T-helper 1 cell treated with Interleukin-12 subunit alpha and Interleukin-12 subunit beta and Interleukin-4 antibody, amounts not matched to agents 30 μg/mL and 1 μg/mL, for 36 hours (primary cell): ENCODE data around the gene EFCAB6.

Source experiments
- H3K27ac Mint-ChIP-seq: one replicate; pipeline ENCODE4 v1.8.0; 2021; ENCODE audit warnings: mild to moderate bottlenecking, mixed read lengths
- H3K27me3 Mint-ChIP-seq: one replicate; pipeline ENCODE4 v1.8.0; 2021; ENCODE audit warnings: low read depth, mixed read lengths
- H3K36me3 Mint-ChIP-seq: one replicate; pipeline ENCODE4 v1.8.0; 2021; ENCODE audit warnings: low read depth, mixed read lengths
- H3K4me1 Mint-ChIP-seq: one replicate; pipeline ENCODE4 v1.8.0; 2021; ENCODE audit warnings: low read depth, mixed read lengths
- H3K4me3 Mint-ChIP-seq: one replicate; pipeline ENCODE4 v1.8.0; 2021; ENCODE audit warnings: mild to moderate bottlenecking, moderate library complexity, mixed read lengths
- H3K9me3 Mint-ChIP-seq: one replicate; pipeline ENCODE4 v1.8.0; 2021; ENCODE audit warnings: mixed read lengths

The EFCAB6 gene

GRCh38 chr22:43726322-43726721 is 85.8 kb downstream of the EFCAB6 start:
- H3K27ac Mint-ChIP-seq: no peak overlapping the region
- H3K4me3 Mint-ChIP-seq: no peak overlapping the region
- H3K4me1 Mint-ChIP-seq: no peaks in the 10 kb centered on the region
- H3K36me3 Mint-ChIP-seq: no peaks in the 10 kb centered on the region
- no peaks in the 10 kb centered on the region for H3K9me3 Mint-ChIP-seq
- H3K27me3 Mint-ChIP-seq: peaks cover 4% of the 10 kb centered on the region

DNA sequence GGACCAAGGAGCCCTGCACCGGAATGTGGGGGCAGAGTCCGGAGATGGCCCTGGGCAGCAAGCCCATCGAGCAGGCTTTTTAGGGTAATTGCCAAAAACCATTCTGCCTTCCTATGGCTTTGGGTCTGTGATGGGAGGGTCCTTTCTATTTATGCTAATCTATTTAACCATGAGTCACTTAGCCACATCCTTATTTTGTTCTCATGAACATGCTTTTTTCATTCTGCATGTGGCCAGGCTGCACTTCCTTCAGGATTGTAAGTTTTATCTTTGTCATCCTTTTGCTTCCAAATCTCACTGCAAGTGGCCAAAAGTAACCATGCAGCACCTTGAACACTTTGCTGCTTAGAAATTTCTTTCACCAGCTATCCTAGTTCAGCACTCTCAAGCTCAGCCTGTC is 88.3 kb downstream of the EFCAB6 start:
- Mint-ChIP-seq H3K4me1 (no peaks in the 10 kb centered on the region), H3K4me3 (no peak overlapping the region), H3K27ac (no peak overlapping the region), H3K9me3 (no peaks in the 10 kb centered on the region), H3K27me3 (peaks cover 9% of the 10 kb centered on the region), H3K36me3 (no peaks in the 10 kb centered on the region)

- Mint-ChIP-seq H3K27ac (no peak overlapping the region), H3K9me3 (no peaks in the 10 kb centered on the region), H3K4me1 (no peaks in the 10 kb centered on the region), H3K27me3 (peaks cover 5% of the 10 kb centered on the region), H3K36me3 (no peaks in the 10 kb centered on the region), H3K4me3 (no peak overlapping the region)
Observed at GRCh38 chr22:43722444-43722843, 89.7 kb downstream of the EFCAB6 start.

GRCh38 chr22:43720716-43721115 is 91.4 kb downstream of the EFCAB6 start:
- Mint-ChIP-seq H3K4me1 (no peaks in the 10 kb centered on the region), H3K4me3 (no peak overlapping the region), H3K27ac (no peak overlapping the region), H3K36me3 (no peaks in the 10 kb centered on the region), H3K27me3 (peaks cover 8% of the 10 kb centered on the region), H3K9me3 (no peaks in the 10 kb centered on the region)

GRCh38 chr22:43714104-43714503 is 98.0 kb downstream of the EFCAB6 start:
- H3K4me1 Mint-ChIP-seq: no peaks in the 10 kb centered on the region
- no peak overlapping the region for H3K4me3 Mint-ChIP-seq
- H3K27me3 Mint-ChIP-seq: peaks cover 3% of the 10 kb centered on the region
- no peaks in the 10 kb centered on the region for H3K36me3 Mint-ChIP-seq
- no peak overlapping the region for H3K27ac Mint-ChIP-seq
- H3K9me3 Mint-ChIP-seq: no peaks in the 10 kb centered on the region

GRCh38 chr22:43711681-43712080 is 100.4 kb downstream of the EFCAB6 start:
- H3K9me3 Mint-ChIP-seq: no peaks in the 10 kb centered on the region
- H3K27me3 Mint-ChIP-seq: peaks cover 12% of the 10 kb centered on the region
- H3K4me3 Mint-ChIP-seq: no peak overlapping the region
- H3K4me1 Mint-ChIP-seq: no peaks in the 10 kb centered on the region
- no peak overlapping the region for H3K27ac Mint-ChIP-seq
- H3K36me3 Mint-ChIP-seq: no peaks in the 10 kb centered on the region

- H3K4me1 Mint-ChIP-seq: no peaks in the 10 kb centered on the region
- H3K27me3 Mint-ChIP-seq: peaks cover 9% of the 10 kb centered on the region
- no peaks in the 10 kb centered on the region for H3K36me3 Mint-ChIP-seq
- H3K27ac Mint-ChIP-seq: no peak overlapping the region
- peaks cover 11% of the 10 kb centered on the region for H3K9me3 Mint-ChIP-seq
- no peak overlapping the region for H3K4me3 Mint-ChIP-seq
Observed at GRCh38 chr22:43707648-43708047, 104.5 kb downstream of the EFCAB6 start.

DNA sequence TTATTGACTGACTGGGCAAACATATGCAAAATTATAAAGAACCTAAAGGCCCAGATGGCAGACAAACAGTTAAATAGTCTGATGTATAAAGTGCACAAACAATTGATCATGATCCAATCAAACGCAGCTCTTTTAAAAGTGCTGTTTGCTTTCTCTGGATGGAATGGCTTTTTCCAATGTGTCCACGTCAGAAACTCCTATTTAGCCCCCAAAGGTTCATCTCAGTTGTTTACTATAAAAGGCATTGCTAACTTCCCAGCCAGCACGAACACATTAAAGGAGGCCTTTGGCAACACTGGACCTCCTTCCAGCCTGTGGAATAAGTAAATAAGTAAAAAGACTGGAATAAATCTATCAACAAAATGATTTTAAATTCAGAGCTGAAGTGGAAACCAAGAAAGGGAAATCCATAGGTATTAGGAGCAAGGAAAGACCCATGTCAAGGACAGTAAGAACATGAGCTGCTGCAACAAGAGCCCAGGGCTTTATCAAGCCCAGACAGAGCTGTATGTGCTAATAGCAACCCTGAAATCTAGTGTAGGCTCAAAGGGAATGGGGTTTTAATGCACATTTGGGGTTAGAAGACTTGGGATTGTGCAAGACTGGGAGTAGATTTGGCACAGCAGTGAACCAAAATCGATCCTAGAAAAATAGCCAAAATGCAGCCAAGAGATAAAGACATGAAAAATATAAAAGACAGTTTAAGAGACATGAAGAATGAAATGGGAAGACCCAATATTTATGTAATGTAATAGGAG is 105.4 kb downstream of the EFCAB6 start:
- no peak overlapping the region for H3K4me3 Mint-ChIP-seq

DNA sequence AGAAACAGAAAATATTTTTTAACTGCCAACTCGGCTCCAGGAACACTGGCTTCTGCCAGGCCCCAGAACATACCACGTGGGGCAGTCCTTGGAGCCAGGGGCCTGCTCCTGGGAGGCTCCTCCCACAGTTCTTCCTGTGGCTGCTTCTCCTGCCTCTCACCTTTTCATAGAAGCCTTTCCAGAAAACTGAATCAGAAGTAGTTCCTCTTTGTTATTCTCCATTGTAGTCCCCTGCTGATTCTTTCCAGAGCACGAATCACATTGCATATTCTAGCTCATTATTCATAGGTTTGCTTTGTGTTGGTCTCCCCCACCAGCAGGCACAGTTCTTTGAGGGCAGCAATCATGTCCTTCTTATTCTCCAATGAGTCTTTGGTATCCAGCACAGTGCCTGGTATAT is 106.0 kb downstream of the EFCAB6 start:
- Mint-ChIP-seq H3K27me3 (peaks cover 9% of the 10 kb centered on the region), H3K4me3 (no peak overlapping the region), H3K36me3 (no peaks in the 10 kb centered on the region), H3K9me3 (peaks cover 11% of the 10 kb centered on the region), H3K4me1 (no peaks in the 10 kb centered on the region), H3K27ac (no peak overlapping the region)

More for the DNA sequence above, 105.4 kb downstream of the EFCAB6 start:
- Mint-ChIP-seq H3K36me3 (no peaks in the 10 kb centered on the region), H3K4me1 (no peaks in the 10 kb centered on the region), H3K27me3 (peaks cover 9% of the 10 kb centered on the region), H3K9me3 (peaks cover 11% of the 10 kb centered on the region), H3K27ac (no peak overlapping the region)

DNA sequence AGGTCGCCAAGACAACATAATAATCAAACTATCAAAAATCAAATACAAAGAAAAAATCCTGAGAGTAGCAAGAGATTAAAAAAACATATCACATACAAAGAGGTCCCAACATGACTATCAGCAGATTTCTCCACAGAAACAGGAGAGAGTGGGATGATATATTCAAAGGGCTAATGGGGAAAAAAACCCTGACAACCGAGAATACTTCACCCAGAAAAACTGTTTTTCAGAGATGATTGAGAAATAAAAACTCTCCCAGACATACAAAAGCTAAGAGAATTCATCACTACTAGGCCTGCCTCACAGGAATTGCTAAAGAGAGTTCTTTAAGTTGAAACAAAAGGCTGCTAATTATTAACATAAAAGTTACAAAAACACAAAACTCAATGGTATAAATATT is 108.1 kb downstream of the EFCAB6 start:
- no peaks in the 10 kb centered on the region for H3K36me3 Mint-ChIP-seq
- H3K27ac Mint-ChIP-seq: no peak overlapping the region
- no peaks in the 10 kb centered on the region for H3K4me1 Mint-ChIP-seq
- H3K27me3 Mint-ChIP-seq: peaks cover 9% of the 10 kb centered on the region
- no peak overlapping the region for H3K4me3 Mint-ChIP-seq
- peaks cover 11% of the 10 kb centered on the region for H3K9me3 Mint-ChIP-seq

GRCh38 chr22:43698403-43698802 is 113.7 kb downstream of the EFCAB6 start:
- Mint-ChIP-seq H3K9me3 (peaks cover 6% of the 10 kb centered on the region), H3K4me3 (no peak overlapping the region), H3K27ac (no peak overlapping the region), H3K36me3 (no peaks in the 10 kb centered on the region), H3K4me1 (no peaks in the 10 kb centered on the region), H3K27me3 (peaks cover under 1% of the 10 kb centered on the region)

DNA sequence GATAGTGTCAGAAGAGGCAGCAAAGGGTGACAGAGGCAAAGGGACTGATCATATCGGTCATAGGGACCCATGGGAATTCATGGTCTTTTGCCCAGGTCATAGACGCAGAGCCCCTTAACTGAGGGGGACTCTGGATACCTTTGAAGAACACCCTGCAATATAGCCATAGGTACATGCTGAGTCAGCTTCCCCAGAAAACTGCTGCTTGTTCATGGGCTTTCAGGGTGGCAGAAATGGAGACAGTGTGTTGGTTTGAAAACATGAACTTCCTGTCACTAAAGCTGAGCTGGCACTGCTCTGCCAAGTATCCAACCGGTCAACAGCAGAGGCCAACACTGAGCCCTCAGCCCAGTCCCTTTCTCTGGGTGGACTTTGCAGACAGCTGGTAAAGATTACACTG is 114.2 kb downstream of the EFCAB6 start:
- Mint-ChIP-seq H3K4me1 (no peaks in the 10 kb centered on the region), H3K27me3 (peaks cover 3% of the 10 kb centered on the region), H3K27ac (no peak overlapping the region), H3K36me3 (no peaks in the 10 kb centered on the region), H3K9me3 (peaks cover under 1% of the 10 kb centered on the region), H3K4me3 (no peak overlapping the region)

DNA sequence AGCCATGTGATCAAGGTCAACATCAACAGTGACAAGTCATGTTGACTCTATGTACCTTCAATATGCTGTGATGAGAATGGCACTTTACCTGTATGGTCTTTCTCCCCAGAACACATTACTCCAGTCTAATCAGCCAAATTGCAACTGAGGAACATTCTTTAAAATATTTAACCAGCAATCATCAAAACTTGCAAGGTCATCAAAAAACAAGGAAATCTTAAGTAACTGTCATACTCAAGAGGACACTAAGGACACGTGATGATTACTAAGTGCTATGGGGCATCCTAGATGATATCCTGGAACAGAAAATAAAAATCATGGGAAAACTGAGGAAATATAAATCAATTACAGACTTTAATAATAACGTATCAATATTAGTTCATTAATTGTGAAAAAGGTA is 118.9 kb downstream of the EFCAB6 start:
- no peaks in the 10 kb centered on the region for H3K9me3 Mint-ChIP-seq
- no peaks in the 10 kb centered on the region for H3K36me3 Mint-ChIP-seq
- no peak overlapping the region for H3K27ac Mint-ChIP-seq
- no peak overlapping the region for H3K4me3 Mint-ChIP-seq
- H3K4me1 Mint-ChIP-seq: no peaks in the 10 kb centered on the region
- peaks cover 3% of the 10 kb centered on the region for H3K27me3 Mint-ChIP-seq

DNA sequence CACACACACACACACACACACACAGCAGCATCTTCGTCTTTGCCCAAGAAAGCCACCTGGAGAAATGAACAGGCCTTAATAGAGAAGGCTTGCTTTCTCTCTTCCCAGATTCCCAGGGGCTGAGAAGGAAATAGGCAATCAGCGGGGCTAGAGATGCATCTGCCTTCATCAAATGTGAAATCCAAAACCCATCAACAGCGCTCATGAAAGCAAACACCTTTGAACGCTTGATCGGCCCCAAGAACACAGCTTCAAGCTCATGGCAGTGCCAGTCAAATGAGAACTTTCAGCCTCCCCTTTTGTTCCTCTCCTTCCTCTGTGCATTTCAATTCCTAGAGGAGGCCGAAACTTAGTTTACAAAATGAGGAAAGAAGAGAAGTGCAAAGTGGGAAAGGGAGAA is 122.7 kb downstream of the EFCAB6 start:
- Mint-ChIP-seq H3K9me3 (no peaks in the 10 kb centered on the region), H3K27ac (no peak overlapping the region), H3K4me3 (no peak overlapping the region), H3K36me3 (no peaks in the 10 kb centered on the region), H3K4me1 (no peaks in the 10 kb centered on the region), H3K27me3 (peaks cover 3% of the 10 kb centered on the region)

GRCh38 chr22:43682851-43683250 is 129.3 kb downstream of the EFCAB6 start:
- Mint-ChIP-seq H3K27me3 (peaks cover 5% of the 10 kb centered on the region), H3K36me3 (no peaks in the 10 kb centered on the region), H3K4me1 (no peaks in the 10 kb centered on the region), H3K27ac (no peak overlapping the region), H3K9me3 (no peaks in the 10 kb centered on the region), H3K4me3 (no peak overlapping the region)
